Retinal pigment epithelial cell (primary cell): ENCODE data around the gene RAB40A.
"Not testable (repeated sequence)": the region's sequence is repeated elsewhere in the genome, so short reads cannot be mapped to it uniquely, and the experiment has no call there.

Experiments used
- DNase-seq: peaks from one replicate; pipeline ENCODE4 v3.0.0-alpha.2; 2010; ENCODE audit warnings: low read depth
- H3K4me3 ChIP-seq: 2 replicates; pipeline ENCODE4 v1.5.1; 2011; ENCODE audit warnings: mild to moderate bottlenecking, low read length, control low read depth, moderate library complexity
- TF ChIP-seq, protein P1 (sequence below): conservative IDR thresholded peaks from 2 replicates; pipeline ENCODE4 v1.5.1; 2011; ENCODE audit warnings: low read depth, low read length, control low read depth, inconsistent platforms

RAB40A gene

DNA sequence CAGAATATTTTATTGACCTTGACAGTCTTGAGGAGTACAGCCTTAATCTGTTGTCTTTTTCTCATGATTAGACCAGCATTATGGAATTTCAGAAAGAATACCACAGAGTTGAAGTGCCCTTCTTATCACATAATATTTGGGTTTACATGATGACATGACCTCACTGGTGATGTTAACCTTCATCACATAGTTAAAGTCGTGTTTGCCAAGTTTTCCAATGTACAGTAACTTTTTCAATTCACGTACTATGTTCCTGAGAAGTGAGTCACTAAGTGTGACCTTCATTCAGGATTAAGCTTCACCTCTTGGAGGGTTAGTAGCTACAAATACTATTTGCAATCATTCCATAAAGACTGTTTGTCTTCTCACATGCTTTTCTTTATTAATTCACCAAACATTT is 52.1 kb downstream of the RAB40A start:
- TF ChIP-seq, protein P1, sequence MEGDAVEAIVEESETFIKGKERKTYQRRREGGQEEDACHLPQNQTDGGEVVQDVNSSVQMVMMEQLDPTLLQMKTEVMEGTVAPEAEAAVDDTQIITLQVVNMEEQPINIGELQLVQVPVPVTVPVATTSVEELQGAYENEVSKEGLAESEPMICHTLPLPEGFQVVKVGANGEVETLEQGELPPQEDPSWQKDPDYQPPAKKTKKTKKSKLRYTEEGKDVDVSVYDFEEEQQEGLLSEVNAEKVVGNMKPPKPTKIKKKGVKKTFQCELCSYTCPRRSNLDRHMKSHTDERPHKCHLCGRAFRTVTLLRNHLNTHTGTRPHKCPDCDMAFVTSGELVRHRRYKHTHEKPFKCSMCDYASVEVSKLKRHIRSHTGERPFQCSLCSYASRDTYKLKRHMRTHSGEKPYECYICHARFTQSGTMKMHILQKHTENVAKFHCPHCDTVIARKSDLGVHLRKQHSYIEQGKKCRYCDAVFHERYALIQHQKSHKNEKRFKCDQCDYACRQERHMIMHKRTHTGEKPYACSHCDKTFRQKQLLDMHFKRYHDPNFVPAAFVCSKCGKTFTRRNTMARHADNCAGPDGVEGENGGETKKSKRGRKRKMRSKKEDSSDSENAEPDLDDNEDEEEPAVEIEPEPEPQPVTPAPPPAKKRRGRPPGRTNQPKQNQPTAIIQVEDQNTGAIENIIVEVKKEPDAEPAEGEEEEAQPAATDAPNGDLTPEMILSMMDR: no peak
- H3K4me3 ChIP-seq: no peak overlapping the region
- no peak for DNase-seq

DNA sequence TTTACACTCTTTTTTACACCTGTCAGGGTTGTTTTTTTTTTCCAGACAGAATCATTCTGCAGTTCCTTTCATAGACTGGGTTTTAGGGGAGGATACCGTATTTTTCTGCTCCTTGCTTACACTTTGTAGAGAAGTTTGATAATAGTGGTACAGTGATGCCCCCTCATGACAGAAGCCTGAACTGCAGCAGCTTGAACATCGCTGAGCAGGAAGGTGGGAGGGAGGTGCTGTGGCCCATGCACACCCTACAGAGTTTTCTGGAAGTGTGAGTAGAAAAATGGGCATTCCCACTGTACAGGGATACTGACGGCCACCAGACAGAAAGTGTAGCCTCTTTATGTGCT is 54.5 kb downstream of the RAB40A start:
- TF ChIP-seq, protein P1: peak; percentile 79
- DNase-seq: no peak
- no peak overlapping the region for H3K4me3 ChIP-seq

DNA sequence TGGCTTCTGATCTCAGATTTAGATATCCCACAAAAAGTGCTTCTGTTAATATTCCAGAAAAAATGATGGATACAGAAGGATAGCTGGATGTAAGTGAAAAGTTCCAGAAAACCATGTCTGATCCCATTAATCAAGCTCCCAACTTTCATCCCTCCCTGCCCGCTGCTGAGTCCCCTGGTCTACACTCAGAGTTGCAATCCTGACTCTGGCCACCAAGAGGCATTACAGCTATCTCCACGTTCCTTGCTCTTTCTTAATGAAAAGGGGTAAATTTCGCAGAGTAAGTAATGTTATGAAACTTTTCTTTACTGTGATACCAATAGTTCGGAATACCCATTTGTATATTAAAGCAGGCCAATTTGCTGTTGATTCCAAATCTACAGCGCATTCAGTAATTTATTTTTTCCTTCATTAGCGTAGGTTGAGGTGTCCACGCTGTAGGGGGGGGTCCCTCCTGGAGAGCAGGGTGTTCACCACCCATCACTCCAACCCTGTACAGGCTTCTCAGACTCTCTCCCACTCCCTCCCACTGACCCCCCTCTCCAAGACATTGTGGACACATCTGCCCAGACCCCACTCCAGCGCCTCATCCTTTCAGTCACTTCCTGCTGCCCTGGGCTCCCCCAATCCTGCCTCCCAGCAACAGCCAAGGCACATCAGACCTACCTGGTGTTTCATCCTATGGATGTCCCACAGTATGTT is 55.1 kb downstream of the RAB40A start:
- DNase-seq: no peak

DNA sequence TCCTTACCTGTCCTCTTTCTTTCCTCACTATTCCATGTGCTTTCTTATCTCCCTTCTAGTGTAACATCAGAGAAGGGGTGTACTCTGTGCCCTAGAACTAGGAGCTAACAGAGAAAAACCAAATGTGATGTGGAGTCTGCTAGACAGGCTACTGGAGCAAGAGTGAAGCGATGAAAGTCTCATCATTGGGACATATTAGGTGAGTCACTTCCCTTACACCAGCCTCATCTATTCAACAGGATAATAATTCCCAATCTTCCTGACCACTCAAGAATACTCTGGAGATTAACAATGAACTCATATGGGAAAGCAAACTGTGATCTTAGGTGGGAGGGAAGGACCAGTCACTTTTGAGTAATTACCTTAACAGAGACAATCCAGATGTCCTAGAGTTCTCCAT is 58.1 kb downstream of the RAB40A start:
- DNase-seq: no peak
- TF ChIP-seq, protein P1: no peak
- no peak overlapping the region for H3K4me3 ChIP-seq

More for the DNA sequence above, 55.1 kb downstream of the RAB40A start:
- TF ChIP-seq, protein P1: peak; percentile 49
- H3K4me3 ChIP-seq: no peak overlapping the region

DNA sequence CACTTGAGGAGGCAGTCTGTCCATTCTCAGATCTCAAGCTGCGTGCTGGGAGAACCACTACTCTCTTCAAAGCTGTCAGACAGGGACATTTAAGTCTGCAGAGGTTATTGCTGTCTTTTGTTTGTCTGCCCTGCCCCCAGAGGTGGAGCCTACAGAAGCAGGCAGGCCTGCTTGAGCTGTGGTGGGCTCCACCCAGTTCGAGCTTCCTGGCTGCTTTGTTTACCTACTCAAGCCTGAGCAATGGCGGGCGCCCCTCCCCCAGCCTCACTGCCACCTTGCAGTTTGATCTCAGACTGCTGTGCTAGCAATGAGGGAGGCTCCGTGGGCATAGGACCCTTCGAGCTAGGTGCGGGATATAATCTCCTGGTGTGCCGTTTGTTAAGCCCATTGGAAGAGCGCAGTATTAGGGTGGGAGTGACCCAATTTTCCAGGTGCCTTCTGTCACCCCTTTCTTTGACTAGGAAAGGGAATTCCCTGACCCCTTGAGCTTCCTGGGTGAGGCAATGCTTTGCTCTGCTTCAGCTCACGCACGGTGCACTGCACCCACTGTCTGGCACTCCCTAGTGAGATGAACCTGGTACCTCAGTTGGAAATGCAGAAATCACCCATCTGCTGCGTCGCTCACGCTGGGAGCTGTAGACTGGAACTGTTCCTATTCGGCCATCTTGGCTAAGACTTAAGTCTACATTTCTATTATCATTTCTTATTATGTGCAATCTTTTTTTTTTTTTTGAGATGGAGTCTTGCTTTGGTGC is 59.1 kb downstream of the RAB40A start:
- not testable (repeated sequence) for H3K4me3 ChIP-seq, DNase-seq

DNA sequence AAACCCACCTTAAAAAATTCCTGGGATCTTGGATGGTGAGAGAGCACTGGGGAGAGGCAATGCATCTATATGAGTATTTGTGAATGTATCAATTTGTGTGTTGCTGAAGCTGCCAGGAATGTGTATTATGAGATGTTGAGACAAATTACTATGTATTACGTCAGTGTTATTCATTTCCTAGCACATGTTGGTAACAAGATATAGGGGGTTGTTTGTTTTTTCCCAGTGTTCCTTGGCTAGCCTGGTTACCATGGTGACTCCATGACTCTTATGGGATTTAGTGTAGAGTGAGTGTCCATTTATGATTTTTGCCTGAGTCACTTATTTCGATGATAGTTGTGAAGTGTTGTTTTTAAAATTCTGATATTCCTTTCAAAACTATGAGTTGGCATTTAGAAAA is 65.6 kb downstream of the RAB40A start:
- no peak overlapping the region for H3K4me3 ChIP-seq
- peak; percentile 84 for DNase-seq
- TF ChIP-seq, protein P1: no peak
